GM23338 (cell line): ENCODE results near the gene CELA2A.
"Not testable (repeated sequence)": the region's sequence is repeated elsewhere in the genome, so short reads cannot be mapped to it uniquely, and the experiment has no call there.

Source experiments
- EZH2 ChIP-seq: fragments of 200-600 bp; sonication (generic); IDR thresholded peaks from one replicate; pipeline ENCODE4 v1.8.0; 2017; ENCODE audit warnings: antibody characterized with exemption, mild to moderate bottlenecking, low read depth; ENCODE audit not compliant: unreplicated experiment
- EZH2phosphoT487 ChIP-seq: fragments of 200-600 bp; sonication (generic); IDR thresholded peaks from one replicate; pipeline ENCODE4 v1.8.1; 2018; ENCODE audit warnings: antibody characterized with exemption; ENCODE audit not compliant: unreplicated experiment
- TF ChIP-seq, protein P1 (sequence below), 2 experiments: fragments of 200-600 bp in 1 of 2; sonication (generic) in 1 of 2; conservative IDR thresholded peaks; 2 replicates each; pipeline versions ENCODE4 v1.5.1 to v1.6.1; 2016 to 2017; ENCODE audit warnings: antibody characterized with exemption in 2 of 2, low read depth in 2 of 2, mild to moderate bottlenecking in 2 of 2, moderate library complexity in 1 of 2

DNA sequence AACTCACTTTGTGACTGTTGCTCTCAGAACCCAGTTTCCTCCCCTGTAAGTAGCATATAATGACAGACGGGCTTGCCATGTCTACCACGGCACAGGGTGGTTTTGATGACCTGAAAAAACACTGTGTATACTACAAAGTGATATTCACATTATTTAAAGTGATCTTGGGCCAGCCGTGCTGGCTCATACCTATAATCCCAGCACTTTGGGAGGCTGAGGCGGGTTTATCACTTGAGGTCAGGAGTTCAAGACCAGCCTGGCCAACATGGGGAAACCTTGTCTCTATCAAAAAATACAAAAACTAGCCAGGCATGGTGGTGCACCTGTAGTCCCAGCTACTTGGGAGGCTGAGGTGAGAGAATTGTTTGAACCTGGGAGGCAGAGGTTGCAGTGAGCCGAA is 58.0 kb downstream of the CELA2A start:
- TF ChIP-seq, protein P1, sequence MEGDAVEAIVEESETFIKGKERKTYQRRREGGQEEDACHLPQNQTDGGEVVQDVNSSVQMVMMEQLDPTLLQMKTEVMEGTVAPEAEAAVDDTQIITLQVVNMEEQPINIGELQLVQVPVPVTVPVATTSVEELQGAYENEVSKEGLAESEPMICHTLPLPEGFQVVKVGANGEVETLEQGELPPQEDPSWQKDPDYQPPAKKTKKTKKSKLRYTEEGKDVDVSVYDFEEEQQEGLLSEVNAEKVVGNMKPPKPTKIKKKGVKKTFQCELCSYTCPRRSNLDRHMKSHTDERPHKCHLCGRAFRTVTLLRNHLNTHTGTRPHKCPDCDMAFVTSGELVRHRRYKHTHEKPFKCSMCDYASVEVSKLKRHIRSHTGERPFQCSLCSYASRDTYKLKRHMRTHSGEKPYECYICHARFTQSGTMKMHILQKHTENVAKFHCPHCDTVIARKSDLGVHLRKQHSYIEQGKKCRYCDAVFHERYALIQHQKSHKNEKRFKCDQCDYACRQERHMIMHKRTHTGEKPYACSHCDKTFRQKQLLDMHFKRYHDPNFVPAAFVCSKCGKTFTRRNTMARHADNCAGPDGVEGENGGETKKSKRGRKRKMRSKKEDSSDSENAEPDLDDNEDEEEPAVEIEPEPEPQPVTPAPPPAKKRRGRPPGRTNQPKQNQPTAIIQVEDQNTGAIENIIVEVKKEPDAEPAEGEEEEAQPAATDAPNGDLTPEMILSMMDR (conservative IDR thresholded peaks at IDR 0.05; ENCODE audit: low read depth in 2 of 2) = not testable (repeated sequence)
- TF ChIP-seq EZH2, EZH2phosphoT487: not testable (repeated sequence)
